Measurements from ENCODE around the gene NBAS. TPM values are rescaled to one million over a fixed set of nuclear protein-coding genes. Genes with fewer than 3 reads are reported as not detected.

Gene NBAS
- total and polyA plus RNA-seq, 10 of the 15 experiments (the other 5 are each of a cell fraction or from before 2014, with no cell fraction given), result 4.3 to 32.7 (median 20.8) TPM

DNA sequence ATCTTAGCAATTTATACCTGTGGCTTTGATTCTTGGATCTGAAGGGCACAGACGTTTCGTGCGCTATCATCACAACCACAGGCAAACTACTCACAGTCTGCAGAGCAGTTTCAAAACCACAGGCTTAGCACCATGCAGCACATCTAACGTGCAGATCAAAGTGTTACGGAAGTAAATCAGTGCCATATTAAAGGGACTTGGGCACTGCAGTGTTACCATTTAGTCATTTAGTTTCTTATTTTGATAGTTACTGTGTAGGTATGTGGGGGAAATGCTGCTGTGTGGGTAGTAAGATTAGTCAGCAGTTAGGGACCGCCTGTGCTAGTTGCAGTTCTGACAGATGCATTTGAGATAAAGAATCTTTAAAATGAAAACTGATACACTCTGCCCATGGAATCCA, 384.0 kb downstream of the NBAS start (continued):
- TF ChIP-seq PKNOX1 (IDR thresholded peaks at IDR 0.05) (peak; percentile 40; the same call in 1 of the 2 replicates), PRDM15 (CRISPR knock-in tag; IDR thresholded peaks at IDR 0.05) (no peak), JUNB (IDR thresholded peaks at IDR 0.05) (peak; percentile 98), MYB (IDR thresholded peaks at IDR 0.05; ENCODE audit: borderline replicate concordance, low read depth, low read length) (no peak), EED (IDR thresholded peaks at IDR 0.05; ENCODE audit: low read depth) (peak; percentile 95), CREM (IDR thresholded peaks at IDR 0.05; ENCODE audit: low read depth) (peak; percentile 88), STAT3 (IDR thresholded peaks at IDR 0.05; ENCODE audit: low read depth, low read length) (no peak), POLR2AphosphoS2 (IDR thresholded peaks at IDR 0.05; ENCODE audit: low read depth, low read length) (no peak), BRCA1 (IDR thresholded peaks at IDR 0.05; ENCODE audit: low read depth, low read length) (no peak), ESRRA (IDR thresholded peaks at IDR 0.05; ENCODE audit: low read length) (no peak), IKZF1 (conservative IDR thresholded peaks at IDR 0.05) (peak; percentile 85), NKRF (conservative IDR thresholded peaks at IDR 0.05) (no peak), E2F4 (IDR thresholded peaks at IDR 0.05; ENCODE audit: low read depth, low read length) (no peak), SUZ12 (IDR thresholded peaks at IDR 0.05; ENCODE audit: unreplicated experiment) (no peak), ZBTB11 (CRISPR knock-in tag; IDR thresholded peaks at IDR 0.05) (no peak), POU2F2 (IDR thresholded peaks at IDR 0.05; ENCODE audit: borderline replicate concordance, low read depth, low read length) (peak; percentile 75; the same call in 1 of the 3 replicates), E4F1 (IDR thresholded peaks at IDR 0.05; ENCODE audit: borderline replicate concordance, partially characterized antibody) (no peak)

All from GM12878 (cell line).